Measurements from ENCODE around the gene TBCCD1. TPM values are rescaled to one million over a fixed set of nuclear protein-coding genes. Genes with fewer than 3 reads are reported as not detected.

Gene TBCCD1
- polyA plus RNA-seq, 1 donor from 2014 or later = 13.4 TPM

GRCh38 chr3:186515125-186515524 lies 52.0 kb downstream of the TBCCD1 start:
- no peak overlapping the region for H3K4me2 ChIP-seq (ENCODE audit: low read length)
- TF ChIP-seq, protein P1, sequence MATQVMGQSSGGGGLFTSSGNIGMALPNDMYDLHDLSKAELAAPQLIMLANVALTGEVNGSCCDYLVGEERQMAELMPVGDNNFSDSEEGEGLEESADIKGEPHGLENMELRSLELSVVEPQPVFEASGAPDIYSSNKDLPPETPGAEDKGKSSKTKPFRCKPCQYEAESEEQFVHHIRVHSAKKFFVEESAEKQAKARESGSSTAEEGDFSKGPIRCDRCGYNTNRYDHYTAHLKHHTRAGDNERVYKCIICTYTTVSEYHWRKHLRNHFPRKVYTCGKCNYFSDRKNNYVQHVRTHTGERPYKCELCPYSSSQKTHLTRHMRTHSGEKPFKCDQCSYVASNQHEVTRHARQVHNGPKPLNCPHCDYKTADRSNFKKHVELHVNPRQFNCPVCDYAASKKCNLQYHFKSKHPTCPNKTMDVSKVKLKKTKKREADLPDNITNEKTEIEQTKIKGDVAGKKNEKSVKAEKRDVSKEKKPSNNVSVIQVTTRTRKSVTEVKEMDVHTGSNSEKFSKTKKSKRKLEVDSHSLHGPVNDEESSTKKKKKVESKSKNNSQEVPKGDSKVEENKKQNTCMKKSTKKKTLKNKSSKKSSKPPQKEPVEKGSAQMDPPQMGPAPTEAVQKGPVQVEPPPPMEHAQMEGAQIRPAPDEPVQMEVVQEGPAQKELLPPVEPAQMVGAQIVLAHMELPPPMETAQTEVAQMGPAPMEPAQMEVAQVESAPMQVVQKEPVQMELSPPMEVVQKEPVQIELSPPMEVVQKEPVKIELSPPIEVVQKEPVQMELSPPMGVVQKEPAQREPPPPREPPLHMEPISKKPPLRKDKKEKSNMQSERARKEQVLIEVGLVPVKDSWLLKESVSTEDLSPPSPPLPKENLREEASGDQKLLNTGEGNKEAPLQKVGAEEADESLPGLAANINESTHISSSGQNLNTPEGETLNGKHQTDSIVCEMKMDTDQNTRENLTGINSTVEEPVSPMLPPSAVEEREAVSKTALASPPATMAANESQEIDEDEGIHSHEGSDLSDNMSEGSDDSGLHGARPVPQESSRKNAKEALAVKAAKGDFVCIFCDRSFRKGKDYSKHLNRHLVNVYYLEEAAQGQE (IDR thresholded peaks at IDR 0.05; ENCODE audit: borderline replicate concordance) = no peak
- no peak for TF ChIP-seq EZH2 (IDR thresholded peaks at IDR 0.05; ENCODE audit: borderline replicate concordance, insufficient read depth, low read length, poor library complexity, severe bottlenecking)
- H3K9me2 ChIP-seq (ENCODE audit: insufficient read depth, low read length) = no peaks in the 10 kb centered on the region
- no peak overlapping the region for H3K4me3 ChIP-seq (ENCODE audit: low read length)
- no peak overlapping the region for H2AFZ ChIP-seq (ENCODE audit: low read depth, low read length)
- no peaks in the 10 kb centered on the region for H3F3A ChIP-seq (ENCODE audit: insufficient read depth, low read length, poor library complexity, severe bottlenecking)
- no peaks in the 10 kb centered on the region for H3K36me3 ChIP-seq (ENCODE audit: insufficient read depth, low read length)
- no peaks in the 10 kb centered on the region for H3K27me3 ChIP-seq (ENCODE audit: insufficient read depth, low read depth, low read length)
- H3K9ac ChIP-seq (ENCODE audit: low read length) = no peak overlapping the region
- H4K20me1 ChIP-seq (ENCODE audit: insufficient read depth) = no peaks in the 10 kb centered on the region
- H3K9me3 ChIP-seq (ENCODE audit: low read length) = no peaks in the 10 kb centered on the region
- H3K79me2 ChIP-seq (replicated peaks; ENCODE audit: insufficient read depth, low read length) = no peaks in the 10 kb centered on the region
- H3K27ac ChIP-seq (ENCODE audit: low read length) = no peak overlapping the region

DNA sequence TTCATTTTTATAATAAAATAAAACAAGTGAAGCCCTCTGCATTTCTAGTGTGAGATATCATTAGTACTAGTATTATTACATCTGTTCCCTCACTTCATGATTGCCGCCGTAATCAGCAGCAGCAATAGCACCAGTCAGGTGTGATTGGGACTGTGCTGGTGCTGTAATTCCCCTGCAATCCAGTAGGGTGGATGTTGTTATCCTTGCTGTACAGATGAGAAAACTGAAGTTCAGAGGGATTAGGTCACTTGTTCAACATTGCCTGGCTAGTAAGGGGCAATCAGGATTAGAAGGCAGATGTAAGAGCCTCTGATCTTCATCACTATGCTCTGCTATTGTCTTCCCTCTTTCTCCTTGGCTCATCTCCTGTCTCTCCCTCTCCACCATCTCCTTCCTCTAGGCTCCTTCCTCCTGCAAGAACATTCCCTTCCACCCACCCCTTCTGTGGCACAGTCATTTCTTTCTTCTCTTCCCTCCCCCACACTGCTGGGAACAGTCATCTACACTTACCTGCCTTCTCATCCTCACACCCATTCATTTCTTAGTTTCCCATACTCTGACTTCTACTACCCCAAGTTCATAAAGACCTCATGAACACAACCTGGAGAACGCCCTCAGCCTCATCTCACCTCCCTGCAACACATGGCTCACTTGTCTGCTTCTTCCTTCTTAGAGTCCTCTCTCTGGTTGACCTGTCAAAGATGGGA lies 52.7 kb downstream of the TBCCD1 start:
- Histone ChIP-seq H3K36me3 (ENCODE audit: insufficient read depth, low read length) (no peaks in the 10 kb centered on the region), H3K9me2 (ENCODE audit: insufficient read depth, low read length) (no peaks in the 10 kb centered on the region), H3F3A (ENCODE audit: insufficient read depth, low read length, poor library complexity, severe bottlenecking) (no peaks in the 10 kb centered on the region), H3K79me2 (replicated peaks; ENCODE audit: insufficient read depth, low read length) (no peaks in the 10 kb centered on the region), H3K4me2 (ENCODE audit: low read length) (no peak overlapping the region), H3K4me3 (ENCODE audit: low read length) (no peak overlapping the region), H2AFZ (ENCODE audit: low read depth, low read length) (no peak overlapping the region), H3K9ac (ENCODE audit: low read length) (no peak overlapping the region), H3K9me3 (ENCODE audit: low read length) (no peaks in the 10 kb centered on the region), H3K27me3 (ENCODE audit: insufficient read depth, low read depth, low read length) (no peaks in the 10 kb centered on the region), H4K20me1 (ENCODE audit: insufficient read depth) (no peaks in the 10 kb centered on the region), H3K27ac (ENCODE audit: low read length) (no peak overlapping the region)
- no peak for TF ChIP-seq TAF1 (IDR thresholded peaks at IDR 0.05; ENCODE audit: low read depth)
- no peak for TF ChIP-seq SMC3 (conservative IDR thresholded peaks at IDR 0.05; ENCODE audit: poor library complexity)
- no peak for TF ChIP-seq RAD21 (conservative IDR thresholded peaks at IDR 0.05)
- TF ChIP-seq EP300 (conservative IDR thresholded peaks at IDR 0.05; ENCODE audit: poor library complexity, severe bottlenecking) = no peak
- no peak for TF ChIP-seq POLR2AphosphoS5 (IDR thresholded peaks at IDR 0.05)
- no peak for TF ChIP-seq MXI1 (conservative IDR thresholded peaks at IDR 0.05; ENCODE audit: poor library complexity, severe bottlenecking)
- TF ChIP-seq, protein P2, sequence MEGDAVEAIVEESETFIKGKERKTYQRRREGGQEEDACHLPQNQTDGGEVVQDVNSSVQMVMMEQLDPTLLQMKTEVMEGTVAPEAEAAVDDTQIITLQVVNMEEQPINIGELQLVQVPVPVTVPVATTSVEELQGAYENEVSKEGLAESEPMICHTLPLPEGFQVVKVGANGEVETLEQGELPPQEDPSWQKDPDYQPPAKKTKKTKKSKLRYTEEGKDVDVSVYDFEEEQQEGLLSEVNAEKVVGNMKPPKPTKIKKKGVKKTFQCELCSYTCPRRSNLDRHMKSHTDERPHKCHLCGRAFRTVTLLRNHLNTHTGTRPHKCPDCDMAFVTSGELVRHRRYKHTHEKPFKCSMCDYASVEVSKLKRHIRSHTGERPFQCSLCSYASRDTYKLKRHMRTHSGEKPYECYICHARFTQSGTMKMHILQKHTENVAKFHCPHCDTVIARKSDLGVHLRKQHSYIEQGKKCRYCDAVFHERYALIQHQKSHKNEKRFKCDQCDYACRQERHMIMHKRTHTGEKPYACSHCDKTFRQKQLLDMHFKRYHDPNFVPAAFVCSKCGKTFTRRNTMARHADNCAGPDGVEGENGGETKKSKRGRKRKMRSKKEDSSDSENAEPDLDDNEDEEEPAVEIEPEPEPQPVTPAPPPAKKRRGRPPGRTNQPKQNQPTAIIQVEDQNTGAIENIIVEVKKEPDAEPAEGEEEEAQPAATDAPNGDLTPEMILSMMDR (IDR thresholded peaks at IDR 0.05; ENCODE audit: poor library complexity, severe bottlenecking) = no peak
- TF ChIP-seq EZH2 (IDR thresholded peaks at IDR 0.05; ENCODE audit: borderline replicate concordance, insufficient read depth, low read length, poor library complexity, severe bottlenecking) = no peak
- TF ChIP-seq, protein P1 (IDR thresholded peaks at IDR 0.05; ENCODE audit: borderline replicate concordance) = no peak

All from neural cell (in vitro differentiated cells).